ENCODE data around the gene SETD1B.
"Not testable (repeated sequence)": the region's sequence is repeated elsewhere in the genome, so short reads cannot be mapped to it uniquely, and the experiment has no call there.

SETD1B gene

DNA sequence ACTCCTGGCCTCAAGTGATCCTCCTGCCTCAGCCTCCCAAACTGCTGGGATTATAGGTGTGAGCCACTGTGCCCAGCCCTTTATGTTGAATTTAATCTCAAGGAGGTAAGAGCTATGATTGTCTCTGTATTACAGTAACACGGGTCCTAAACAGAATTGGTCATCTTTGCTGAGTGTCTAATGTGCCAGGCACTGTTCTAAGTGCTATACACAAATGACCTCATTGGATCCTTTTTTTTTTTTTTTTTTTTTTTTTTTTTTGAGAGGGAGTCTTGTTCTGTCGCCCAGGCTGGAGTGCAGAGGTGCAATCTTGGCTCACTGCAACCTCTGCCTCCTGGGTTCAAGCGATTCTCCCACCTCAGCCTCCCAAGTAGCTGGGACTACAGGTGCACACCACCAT, 48.6 kb downstream of the SETD1B start:
- DNase-seq (ENCODE audit: low read depth in 2 of 2, low spot score in 1 of 2): not testable (repeated sequence)

DNA sequence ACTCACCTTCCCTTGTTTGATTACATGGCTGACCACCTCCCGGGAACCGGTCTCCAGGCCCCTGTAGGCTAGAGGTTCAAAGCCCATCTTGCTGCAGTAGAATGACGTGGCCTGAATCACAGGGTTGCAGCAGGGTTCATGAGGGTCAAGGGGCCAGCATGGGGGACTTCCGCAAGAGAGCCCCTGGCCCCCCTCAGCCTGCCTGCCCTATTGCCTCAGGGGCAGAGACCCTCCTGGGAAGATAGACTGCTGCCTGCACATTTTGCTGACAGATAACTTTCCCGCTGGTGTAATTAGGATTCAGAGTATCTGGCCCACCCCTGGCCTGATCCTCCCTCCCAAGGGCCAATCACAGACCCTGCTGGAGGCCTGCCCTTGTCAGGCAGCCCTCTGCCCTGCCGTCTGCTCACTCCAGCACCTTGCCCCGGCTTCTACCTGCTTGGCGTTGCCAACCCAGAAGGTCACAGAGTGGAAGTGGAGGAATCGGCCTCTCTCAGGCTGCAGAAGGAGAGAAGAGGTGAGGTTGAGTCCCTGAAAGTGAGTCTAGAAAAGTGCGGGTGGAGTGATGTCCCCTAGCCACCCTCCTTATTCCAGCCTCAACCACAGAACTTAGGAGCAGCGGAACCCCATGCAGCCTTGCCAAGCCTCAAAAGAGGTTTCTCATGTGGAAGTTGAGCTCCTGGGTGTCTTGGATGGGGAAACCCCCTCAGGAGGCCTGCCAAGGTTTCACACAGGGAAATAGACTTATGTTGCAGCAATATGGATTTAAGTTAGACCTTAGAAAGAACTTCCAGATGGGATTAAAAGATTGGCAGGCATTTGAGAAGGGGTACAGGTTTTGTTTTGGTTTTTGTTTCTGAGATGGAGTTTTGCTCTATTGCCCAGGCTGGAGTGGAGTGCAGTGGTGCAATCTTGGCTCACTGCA, 53.8 kb downstream of the SETD1B start:
- DNase-seq (ENCODE audit: low read depth in 2 of 2, low spot score in 1 of 2): no peak

DNA sequence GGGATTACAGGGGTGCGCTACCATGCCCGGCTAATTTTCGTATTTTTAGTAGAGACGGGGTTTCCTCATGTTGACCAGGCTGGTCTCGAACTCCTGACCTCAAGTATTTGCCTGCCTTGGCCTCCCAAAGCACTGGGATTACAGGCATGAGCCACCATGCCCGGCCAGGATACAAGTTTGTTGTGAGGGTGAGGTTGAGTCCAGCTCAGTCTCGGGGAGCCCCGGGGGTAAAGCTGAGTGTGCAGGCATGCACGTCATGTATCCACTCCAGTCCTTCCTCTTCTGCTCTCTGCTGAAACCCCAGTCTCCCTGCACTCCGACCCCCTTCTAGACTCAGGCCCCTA, 54.5 kb downstream of the SETD1B start:
- no peak for DNase-seq (ENCODE audit: low read depth in 2 of 2, low spot score in 1 of 2)

DNA sequence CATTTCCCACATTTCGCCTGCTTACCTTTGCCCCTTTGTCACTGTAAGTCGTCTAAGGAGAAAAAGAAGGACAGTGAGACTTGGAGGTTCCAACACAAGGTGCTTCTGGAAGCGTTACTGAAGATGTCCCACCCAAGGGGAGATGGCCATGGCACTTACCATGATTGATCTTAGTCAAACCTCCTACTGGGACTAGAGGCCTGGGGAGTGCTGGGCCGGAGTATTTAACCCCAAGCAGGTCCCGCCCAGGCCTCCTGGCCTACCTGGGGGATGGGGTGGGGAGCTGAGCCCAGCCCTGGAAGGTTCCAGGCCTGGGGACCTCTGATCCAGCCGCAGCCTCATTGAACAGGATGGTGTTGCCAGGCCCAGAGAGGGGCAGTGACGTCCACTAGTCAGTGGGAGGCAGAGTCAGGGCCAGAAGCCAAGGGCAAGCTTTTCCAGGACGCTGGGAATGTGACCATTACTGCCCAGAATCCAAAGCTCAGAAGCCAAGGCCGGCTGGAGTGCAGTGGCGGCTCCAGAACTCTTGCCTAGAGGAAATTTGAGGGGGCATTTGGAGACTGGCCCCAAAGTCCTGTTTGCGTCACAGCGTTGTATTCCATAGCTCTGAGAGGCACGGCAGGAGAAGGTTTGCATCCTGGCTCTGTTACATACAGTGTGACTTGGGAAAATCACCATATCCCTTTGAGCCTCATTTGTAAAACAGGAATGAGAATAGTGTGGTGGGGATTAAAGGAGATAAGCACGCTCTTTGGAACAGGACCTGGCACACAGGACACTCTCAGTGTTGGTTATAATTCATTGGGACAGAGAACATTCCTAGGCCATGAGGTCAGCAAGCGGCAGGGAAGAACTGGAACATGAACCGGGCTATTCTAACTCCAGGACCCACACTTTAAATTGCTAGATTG, 55.1 kb downstream of the SETD1B start, which contains the start of gene HPD:
TSS of gene HPD (minus strand) at position 198 of the 911 bp plus-strand sequence. CDS start at position 162, 36 bp downstream.
- no peak for DNase-seq (ENCODE audit: low read depth in 2 of 2, low spot score in 1 of 2)

DNA sequence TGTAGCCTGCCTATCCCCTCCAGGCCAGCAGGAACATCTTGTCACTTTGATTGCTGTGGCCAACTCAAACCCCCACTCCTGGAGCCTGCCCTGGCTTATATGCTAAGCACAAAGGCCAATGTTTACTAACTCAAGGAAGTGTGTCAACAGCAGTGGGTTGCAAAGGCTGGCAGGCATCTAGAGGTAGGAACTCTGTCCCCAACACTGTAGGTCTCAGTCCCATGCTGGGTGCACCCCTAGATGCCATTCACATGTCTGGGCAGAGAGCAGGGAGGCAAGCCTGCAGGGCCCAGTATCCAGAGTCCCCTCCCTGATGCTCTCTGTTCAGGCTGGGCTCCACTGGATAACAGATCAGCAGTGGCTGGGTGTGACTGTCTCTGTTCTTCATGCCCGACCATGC, 56.4 kb downstream of the SETD1B start:
- DNase-seq (ENCODE audit: low read depth in 2 of 2, low spot score in 1 of 2): no peak

DNA sequence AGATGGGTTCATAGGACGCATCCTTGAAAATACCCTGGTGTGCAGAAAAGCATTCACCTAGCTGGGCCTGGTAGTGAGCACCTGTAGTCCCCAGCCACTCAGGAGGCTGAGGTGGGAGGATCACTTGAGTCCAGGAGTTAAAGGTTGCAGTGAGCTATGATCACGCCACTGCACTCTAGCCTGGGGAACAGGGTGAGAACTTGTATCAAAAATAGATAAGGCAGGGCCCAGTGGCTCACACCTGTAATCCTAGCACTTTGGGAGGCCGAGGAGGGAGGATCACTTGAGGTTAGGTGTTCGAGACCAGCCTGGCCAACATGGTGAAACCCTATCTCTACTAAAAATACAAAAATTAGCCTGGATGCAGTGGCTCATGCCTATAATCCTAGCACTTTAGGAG, 56.9 kb downstream of the SETD1B start:
- not testable (repeated sequence) for DNase-seq (ENCODE audit: low read depth in 2 of 2, low spot score in 1 of 2)

DNA sequence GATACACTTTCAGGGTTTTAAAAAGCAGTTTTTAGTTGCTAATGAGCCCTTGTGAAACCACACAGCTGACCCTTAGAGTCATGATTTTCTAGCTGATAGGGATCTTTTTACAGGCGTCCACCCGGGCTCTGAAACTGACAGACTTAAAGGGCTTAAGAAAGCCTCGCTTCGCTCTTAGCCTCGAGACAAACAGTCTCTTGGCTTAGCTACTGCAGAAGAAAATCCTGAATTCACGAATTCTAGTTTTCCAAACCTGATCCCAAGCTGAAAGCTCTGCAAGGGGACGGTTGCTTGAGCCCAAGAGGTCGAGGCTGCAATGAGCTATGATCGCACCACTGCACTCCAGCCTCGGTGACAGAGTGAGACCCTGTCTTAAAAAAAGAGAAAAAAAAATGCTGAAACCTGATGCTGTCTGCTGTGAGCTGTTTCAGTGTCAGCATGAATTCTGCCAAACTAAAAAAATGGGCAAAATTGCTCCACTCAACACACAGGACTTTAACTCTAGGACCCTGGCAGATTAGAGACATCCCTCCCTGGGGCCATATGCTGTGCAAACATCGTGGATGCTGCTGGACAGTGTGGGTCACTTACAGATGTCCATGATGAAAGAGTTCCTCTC, 57.9 kb downstream of the SETD1B start:
- no peak for DNase-seq (ENCODE audit: low read depth in 2 of 2, low spot score in 1 of 2)

DNA sequence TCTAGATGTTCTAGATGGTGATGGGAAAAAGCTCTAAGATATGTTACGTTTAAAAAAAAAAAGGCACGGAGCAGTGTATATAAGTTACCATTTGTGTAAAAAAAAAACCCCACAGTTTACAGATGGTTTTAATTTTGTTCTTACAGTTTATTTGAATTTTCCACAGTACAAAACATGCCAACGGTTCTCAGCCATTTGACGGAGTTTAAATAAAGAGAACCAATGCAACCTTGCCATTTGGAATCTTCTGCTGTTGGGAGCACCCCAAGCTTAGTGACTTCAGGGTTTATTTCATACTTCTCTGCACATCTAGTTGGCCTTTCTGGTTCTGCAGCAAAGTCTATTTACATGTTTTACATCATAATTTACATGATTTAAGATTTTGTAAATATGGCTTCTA, 62.5 kb downstream of the SETD1B start:
- no peak for DNase-seq (ENCODE audit: low read depth in 2 of 2, low spot score in 1 of 2)

DNA sequence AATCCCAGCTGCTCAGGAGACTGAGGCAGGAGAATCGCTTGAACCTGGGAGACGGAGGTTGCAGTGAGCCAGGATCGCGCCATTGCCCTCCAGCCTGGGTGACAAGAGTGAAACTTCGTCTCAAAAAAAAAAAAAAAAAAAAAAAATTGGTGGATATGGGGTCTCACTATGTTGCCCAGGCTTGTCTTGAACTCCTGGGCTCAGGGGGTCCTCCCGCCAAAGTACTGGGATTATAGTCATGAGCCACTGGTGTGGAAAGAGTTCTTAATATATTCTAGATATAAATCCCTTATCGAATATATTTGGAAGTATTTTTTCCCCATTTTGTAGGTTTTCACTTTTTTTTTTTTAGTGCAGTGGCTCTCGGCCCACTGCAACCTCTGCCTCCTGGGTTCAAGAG, 65.4 kb downstream of the SETD1B start:
- not testable (repeated sequence) for DNase-seq (ENCODE audit: low read depth in 2 of 2, low spot score in 1 of 2)

DNA sequence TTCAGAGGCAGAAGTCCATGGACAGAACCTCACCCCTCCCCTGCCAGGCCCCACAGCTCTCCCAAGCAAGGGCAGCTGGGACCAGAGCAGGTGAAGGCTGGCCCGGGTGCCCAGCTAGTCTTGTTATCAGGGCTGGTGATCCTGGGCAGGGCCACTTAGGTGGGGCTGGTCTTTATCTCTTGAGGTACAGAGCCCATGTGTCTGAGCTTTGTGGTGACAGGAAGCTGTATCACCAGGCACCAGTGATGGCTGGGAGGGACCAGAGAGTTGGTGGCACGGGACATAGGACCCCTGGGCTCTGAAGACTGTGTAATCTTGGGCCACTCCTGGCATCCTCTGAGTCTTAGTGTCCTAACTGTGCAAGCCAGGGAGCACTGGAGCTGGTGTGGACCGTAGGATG, 67.7 kb downstream of the SETD1B start:
- DNase-seq (ENCODE audit: low read depth in 2 of 2, low spot score in 1 of 2): no peak

DNA sequence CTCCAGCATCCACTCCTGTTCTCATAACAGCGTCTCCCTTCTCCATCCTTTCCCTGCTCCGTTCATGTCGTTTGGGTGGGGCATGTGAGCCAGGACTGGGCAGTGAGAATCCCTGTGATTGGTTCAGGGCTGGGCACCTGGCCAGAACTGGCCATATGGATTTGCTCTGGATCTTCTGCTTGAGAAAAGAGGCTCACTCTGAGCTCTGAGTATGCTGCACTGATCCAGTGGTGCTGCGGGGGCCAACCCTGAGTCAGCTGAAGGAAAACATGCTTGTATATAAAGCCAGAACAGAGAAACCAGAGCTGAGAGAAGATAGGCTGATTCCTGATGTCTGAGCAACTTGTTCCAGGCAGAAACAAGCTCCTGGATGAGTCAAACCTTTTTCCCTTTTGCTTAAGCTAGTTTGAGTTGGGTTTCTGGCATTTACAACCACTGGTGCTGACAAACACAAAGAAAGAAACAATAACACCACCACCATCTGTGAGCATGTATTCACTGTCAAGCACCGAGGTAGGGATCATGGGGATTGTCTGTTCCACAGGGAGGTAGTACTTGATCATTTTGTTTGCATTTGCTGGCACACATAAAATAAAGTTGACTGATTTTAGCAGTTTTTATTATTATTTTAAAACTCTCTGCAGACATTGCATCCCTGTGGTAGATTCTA, 68.9 kb downstream of the SETD1B start:
- no peak for DNase-seq (ENCODE audit: low read depth in 2 of 2, low spot score in 1 of 2)

DNA sequence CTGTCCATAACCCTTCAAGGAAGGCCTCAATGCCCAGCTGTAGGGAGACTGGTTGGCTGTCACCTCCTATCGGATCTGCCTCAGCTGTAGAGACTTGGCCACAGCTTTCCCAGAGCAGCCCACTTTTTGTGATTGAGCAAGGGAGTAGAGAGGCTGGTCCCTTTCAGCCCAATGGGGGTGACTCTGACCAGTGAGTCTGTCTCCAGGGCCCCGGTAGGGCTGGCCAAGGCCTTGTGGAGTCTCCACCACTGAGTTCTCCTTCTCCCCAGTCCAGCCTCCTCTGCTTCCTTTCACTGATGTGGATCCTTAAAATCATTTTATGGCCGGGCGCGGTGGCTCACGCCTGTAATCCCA, 69.4 kb downstream of the SETD1B start:
- no peak for DNase-seq (ENCODE audit: low read depth in 2 of 2, low spot score in 1 of 2)

DNA sequence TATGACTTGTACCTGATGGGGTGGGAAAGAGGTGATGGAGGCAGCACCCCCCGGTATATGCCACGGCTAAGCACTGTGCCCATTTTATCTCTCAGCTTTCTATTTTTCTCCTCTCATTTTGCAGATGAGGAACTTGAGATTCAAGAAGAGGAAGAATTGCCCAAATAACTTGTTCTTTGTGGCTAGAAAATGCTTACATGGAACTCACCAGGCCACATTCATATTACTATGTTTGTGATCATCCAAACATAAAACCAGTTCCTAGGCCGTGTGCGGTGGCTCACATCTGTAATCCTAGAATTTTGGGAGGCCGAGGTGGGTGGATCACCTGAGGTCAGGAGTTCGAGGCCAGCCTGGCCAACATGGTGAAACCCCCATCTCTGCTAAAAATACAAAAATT, 70.3 kb downstream of the SETD1B start:
- DNase-seq (ENCODE audit: low read depth in 2 of 2, low spot score in 1 of 2): no peak

DNA sequence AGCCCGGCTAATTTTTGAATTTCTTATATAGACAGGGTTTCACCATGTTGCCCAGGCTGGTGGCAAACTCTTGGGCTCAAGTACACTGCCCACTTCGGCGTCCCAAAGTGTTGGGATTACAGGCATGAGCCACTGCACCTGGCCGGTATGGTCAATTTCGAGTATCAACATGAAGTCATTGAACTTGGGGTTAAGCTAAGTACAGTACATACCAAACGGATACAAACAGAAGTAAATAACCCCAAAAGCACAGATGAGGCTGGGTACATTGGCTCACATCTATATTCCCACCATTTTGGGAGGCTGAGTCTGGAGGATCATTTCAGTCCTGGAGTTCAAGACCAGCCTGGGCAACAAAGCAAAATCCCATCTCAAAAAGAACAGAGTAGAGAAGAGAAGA, 71.8 kb downstream of the SETD1B start:
- DNase-seq (ENCODE audit: low read depth in 2 of 2, low spot score in 1 of 2): no peak

DNA sequence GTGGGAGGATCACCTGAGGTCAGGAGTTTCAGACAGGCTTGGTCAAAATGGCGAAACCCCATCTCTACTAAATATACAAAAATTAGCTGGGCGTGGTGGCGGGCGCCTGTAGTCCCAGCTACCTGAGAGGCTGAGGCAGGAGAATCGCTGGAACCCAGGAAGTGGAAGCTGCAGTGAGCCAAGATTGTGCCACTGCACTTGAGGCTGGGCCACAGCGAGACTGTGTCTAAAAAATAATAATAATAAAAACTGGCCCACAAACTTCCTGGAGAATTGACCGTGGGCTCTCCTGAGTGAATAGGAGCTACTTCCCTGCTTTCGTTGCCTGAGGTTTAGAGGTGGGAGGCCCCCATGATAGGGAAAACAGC, 72.3 kb downstream of the SETD1B start:
- not testable (repeated sequence) for DNase-seq (ENCODE audit: low read depth in 2 of 2, low spot score in 1 of 2)

Measured in stimulated activated CD8-positive, alpha-beta memory T cell treated with anti-CD3 and anti-CD28 coated beads, Interleukin-4, amount 100 ng/mL, for 1 hour (primary cell).